ENCODE measurements around the gene PPP1CB.
A peak's percentile ranks its signal among the peaks of the same experiment; 100 is the strongest.

PPP1CB gene

DNA sequence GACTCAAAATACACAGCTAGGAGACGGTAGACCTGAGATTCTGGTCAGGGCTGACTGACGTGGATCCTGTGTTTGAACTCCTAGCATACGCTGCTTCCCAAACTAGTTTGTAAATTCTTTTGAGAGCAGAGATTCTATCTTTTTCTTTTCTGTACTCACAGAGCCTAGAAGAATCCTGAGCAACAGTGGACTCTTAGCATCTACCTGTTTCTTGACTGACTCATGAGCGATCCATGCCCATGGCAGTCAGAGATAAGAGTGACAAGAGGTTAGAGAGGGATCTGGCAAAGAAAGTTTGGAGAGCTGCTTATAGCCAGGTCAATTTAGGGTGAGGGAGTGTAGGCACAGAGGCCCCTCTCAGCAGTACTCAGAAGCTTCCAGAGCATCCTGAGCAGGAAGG is 41.1 kb upstream of the PPP1CB start:
- H3K27ac ChIP-seq = no peak overlapping the region
- no peak for TF ChIP-seq CTCF (conservative IDR thresholded peaks at IDR 0.05)

- TF ChIP-seq CTCF (conservative IDR thresholded peaks at IDR 0.05) = no peak
- no peak overlapping the region for H3K27ac ChIP-seq
Measured at GRCh38 chr2:28713577-28714298, 37.9 kb upstream of the PPP1CB start.

- no peak for TF ChIP-seq CTCF (conservative IDR thresholded peaks at IDR 0.05)
- peak overlapping the region; percentile 82 for H3K27ac ChIP-seq
Measured at GRCh38 chr2:28716265-28716865, 35.3 kb upstream of the PPP1CB start.

- no peak for TF ChIP-seq CTCF (conservative IDR thresholded peaks at IDR 0.05)
- H3K27ac ChIP-seq = peak overlapping the region; percentile 82
Measured at GRCh38 chr2:28717339-28717758, 34.3 kb upstream of the PPP1CB start.

- no peak for TF ChIP-seq CTCF (conservative IDR thresholded peaks at IDR 0.05)
Measured at GRCh38 chr2:28720345-28720744, 31.3 kb upstream of the PPP1CB start.

DNA sequence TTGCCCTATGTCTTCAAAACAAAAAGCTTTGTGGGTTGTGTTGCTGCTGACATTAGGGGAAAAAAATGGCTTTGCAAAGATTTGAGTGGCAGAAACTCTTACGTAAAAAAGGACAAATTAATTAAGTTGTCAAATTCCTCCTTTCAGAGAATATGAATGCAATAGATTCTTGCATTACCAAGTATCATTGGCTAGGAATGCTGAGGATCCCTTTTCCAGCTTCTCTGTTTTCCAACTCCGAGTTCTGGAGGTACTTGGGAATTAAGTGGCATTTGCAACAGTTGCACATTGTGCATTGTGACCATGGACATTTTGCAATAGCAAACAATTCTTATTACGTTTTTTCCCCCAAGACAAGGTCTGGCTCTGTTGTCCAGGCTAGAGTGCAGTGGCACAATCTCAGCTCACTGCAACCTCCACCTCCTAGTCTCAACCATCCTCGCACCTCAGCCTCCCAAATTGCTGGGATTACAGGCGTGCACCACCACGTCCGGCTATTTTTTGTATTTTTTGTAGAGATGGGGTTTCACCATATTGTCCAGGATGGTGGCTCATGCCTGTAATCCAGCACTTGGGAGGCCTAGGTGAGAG is 29.9 kb upstream of the PPP1CB start:
- H3K27ac ChIP-seq = no peak overlapping the region
- no peak for TF ChIP-seq CTCF (conservative IDR thresholded peaks at IDR 0.05)

More at GRCh38 chr2:28720345-28720744, 31.3 kb upstream of the PPP1CB start:
- H3K27ac ChIP-seq = no peak overlapping the region

DNA sequence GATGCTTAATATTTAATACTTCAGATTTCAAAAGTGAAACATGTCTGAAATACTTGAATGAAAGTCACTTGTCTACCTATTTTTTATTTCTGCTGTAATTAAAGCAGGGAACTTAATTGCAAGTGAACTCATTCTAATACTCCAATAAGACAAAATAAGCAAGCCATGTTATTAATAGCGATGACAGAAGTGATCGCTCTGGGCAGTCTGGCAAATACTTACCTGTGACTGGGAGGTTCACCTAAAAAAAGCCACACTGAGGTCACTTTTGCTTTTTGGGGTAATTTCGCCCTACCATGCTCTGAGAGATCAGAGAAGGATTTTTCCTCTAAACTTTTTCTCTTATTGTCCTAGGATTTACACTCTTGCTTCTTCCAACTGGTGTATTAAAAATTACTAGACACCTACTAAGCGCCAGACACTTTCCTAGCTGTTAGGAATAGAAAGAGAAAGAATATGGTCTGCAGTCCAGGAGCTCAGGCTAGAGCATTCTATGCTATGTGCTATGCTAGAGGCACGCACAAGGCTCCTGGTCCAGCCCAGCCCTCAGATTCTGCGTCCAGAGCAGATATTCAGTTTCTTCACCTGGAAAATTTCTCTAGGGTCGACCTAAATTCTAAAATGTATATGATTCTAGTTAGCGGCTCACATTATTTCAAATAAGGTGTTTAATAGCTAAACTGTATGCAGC is 26.5 kb upstream of the PPP1CB start:
- no peak for TF ChIP-seq CTCF (conservative IDR thresholded peaks at IDR 0.05)
- no peak overlapping the region for H3K27ac ChIP-seq

Data from VCaP (cell line).